ENCODE data around the gene COL18A1.
"Not testable (repeated sequence)": the region's sequence is repeated elsewhere in the genome, so short reads cannot be mapped to it uniquely, and the experiment has no call there.

Gene COL18A1

DNA sequence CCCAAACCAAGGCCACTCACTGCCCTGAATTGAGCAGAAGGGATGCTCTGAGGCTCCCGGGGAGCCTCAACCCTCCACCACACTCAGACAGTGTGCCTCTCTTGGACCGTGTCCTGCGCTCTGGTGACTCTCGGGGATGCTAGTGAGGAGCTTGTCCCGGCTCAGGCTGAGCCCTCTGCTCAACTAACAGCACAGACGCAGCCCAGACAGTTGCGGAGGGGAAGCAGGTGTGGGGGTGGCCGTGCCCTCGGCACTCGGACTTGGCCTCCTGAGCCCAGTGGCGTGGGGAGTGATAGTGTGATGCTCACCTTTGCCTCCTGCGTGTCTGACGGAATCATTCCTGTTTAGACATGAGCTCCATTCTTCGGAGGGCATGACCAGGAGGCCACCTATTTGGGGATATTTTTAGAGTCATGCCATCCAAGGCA, 152.7 kb downstream of the COL18A1 start:
- no peak for DNase-seq (ENCODE audit: low read depth, low spot score)

DNA sequence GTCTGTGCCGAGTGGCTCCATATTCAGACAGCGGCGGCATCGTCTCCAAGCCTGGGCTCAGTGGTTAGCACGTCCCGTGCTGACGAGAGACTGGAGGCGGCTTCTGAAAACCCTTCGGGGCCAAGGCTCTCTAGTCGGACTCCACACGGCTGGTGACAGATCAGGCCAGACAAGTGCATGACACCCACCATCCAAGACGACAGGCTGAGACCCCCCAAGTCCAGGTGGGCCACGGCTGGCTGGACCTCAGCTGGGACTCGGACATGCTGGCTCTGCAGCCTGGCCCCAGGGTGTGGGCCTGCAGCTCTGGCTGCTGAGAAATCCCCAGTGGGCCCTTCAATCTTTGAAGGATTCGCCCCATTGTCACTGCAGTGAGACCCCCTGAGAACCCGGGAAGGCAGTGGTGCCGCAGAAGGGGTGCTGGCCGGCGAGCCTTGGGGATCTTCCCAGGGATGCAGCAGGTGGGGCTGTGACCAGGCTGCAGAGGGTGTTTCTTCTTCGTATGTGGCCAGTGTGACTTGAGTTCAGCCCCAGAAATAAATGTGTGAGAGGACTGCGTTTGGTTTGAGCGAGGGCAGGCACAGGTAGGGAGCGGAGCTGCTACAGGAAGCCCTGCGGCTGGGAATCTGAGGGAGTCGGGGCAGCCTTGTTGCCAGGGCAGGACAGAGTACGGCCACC, 153.2 kb downstream of the COL18A1 start:
- no peak for DNase-seq (ENCODE audit: low read depth, low spot score)

DNA sequence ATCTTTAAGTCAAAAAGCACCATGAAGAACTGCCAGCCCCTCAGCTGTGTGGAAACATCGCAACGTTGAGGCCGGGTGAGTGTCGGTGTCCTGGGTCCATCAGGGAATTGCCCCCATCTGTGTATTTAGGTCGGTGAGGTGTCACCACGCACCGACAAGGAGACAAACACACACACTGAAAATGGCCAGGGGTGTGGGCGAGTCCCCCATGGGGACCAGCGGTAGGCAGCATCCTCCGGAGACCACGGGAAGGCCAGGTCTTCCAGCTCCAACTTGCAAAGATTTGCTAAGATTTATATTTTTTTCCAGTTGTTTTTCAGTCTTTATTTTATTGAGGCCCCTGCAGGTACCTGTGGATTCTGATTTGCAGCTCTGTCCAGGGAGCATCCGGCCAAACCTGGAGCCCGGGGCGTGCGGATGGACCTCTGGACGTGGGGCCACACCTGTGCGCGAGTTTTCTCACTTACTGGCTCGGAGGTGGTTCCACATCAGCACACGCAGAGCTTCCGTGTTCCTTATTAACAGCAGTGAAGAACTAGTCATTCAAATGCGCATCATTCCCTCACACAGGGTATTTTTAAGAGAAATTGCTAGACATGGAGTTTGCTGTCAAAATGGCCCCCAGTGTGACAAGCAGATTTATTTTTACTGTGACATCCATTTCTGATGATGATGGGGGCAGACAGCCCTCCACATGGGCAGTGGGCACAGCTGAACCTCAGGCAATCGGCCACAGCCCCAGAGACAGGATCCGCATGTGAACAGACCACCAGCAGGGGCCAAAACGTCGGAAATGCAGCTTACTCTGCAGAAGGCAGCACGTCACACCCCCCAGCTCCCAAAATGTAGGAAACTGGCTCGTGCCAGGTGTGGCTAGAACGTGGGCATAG, 154.5 kb downstream of the COL18A1 start:
- DNase-seq (ENCODE audit: low read depth, low spot score): no peak

DNA sequence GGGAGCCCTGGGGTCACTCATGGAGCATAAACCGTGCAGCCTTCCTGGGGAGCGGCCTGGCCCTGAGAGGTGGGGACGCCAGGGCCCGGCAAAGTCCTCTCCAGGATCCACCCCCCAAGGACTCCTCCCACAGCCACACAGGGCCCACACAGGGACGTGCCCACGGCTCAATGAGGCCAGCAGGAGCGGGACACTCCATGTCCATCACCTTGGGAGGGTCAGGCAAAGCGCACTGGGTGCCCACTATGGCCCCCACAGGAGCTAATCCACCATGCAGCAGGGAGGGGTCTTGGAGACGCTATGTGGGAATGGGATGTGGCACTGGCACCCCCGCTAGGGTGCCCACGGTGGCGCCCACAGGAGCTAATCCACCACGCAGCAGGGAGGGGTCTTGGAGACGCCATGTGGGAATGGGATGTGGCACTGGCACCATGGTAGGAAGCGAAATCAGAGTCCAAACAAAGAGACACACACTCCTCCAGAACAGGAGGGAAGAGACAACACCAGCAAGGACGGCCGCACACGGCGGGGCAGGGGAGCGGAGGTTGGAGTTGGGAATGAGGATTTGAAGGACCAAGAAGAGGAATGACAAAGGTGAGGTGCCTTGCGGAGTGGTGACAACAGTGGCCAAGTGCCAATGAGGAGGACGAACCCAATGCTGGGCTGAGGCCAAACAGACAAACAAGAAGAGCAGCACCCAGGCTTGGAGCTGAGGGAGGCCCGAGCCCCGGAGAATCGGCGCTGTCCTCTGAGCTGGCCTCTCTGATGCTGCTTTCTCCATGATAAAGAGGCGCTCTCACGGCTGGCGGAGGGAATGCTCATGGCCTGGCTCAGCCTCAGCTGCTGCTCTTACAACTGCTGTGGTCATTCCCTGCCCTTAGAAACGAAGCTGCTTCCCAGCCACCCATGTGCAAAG, 155.4 kb downstream of the COL18A1 start:
- no peak for DNase-seq (ENCODE audit: low read depth, low spot score)

GRCh38 chr21:45561241-45561640, 156.3 kb downstream of the COL18A1 start:
- not testable (repeated sequence) for DNase-seq (ENCODE audit: low read depth, low spot score)

GRCh38 chr21:45562402-45562801, 157.4 kb downstream of the COL18A1 start:
- DNase-seq (ENCODE audit: low read depth, low spot score): no peak

DNA sequence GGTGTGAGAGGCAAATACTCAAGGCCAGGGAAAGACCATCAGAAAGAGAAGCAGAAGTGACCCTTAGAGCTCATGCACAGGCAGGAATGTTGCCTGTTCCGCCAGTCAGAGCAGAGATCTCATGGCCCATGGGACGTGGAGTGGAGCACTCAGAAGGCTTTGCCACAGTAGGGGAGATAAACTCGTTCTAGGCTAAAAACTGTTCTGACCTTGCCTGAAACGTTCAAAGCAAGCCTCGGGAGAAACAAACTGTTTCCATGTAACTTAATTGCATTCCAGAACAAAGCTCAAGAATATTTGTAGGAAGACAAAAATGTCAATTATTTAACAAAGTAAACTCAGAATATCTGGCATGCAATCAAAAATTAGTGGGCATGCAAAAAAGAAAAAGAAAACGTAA, 158.0 kb downstream of the COL18A1 start:
- no peak for DNase-seq (ENCODE audit: low read depth, low spot score)

Data from ELF-1 (cell line).